ENCODE measurements around the gene HAPSTR1.

- TF ChIP-seq EZH2 (IDR thresholded peaks at IDR 0.05; ENCODE audit: low read length) (no peak), CTCF (optimal IDR thresholded peaks at IDR 0.05 in 1 of 3, IDR thresholded peaks at IDR 0.05 in 1 of 3, conservative IDR thresholded peaks at IDR 0.05 in 1 of 3; ENCODE audit: extremely low read depth in 1 of 3, insufficient read depth in 2 of 3, low read length in 3 of 3) (no peak)
Measured at GRCh38 chr16:9102379-9102778, 10.9 kb downstream of the HAPSTR1 start.
